Mesothelial cell of epicardium (in vitro differentiated cells): ENCODE data around the gene ARHGAP27. TPM values are rescaled to one million over a fixed set of nuclear protein-coding genes. Genes with fewer than 3 reads are reported as not detected.

Experiments used
- DNase-seq, 2 experiments: peaks; one replicate each; pipeline ENCODE4 v3.0.0; 2021; ENCODE audit warnings: low spot score in 2 of 2; ENCODE audit not compliant: unreplicated experiment in 2 of 2
- H3K27ac Mint-ChIP-seq: 2 replicates; pipeline ENCODE4 v1.8.0; 2021; ENCODE audit warnings: mixed read lengths
- H3K27me3 Mint-ChIP-seq: 2 replicates; pipeline ENCODE4 v1.8.0; 2021; ENCODE audit warnings: low read depth, mixed read lengths
- H3K36me3 Mint-ChIP-seq: 2 replicates; pipeline ENCODE4 v1.8.0; 2021; ENCODE audit warnings: mixed read lengths
- H3K4me1 Mint-ChIP-seq: 2 replicates; pipeline ENCODE4 v1.8.0; 2021; ENCODE audit warnings: mixed read lengths
- H3K4me3 Mint-ChIP-seq: 2 replicates; pipeline ENCODE4 v1.8.0; 2021; ENCODE audit warnings: mild to moderate bottlenecking, moderate library complexity, mixed read lengths
- H3K9me3 Mint-ChIP-seq: 2 replicates; pipeline ENCODE4 v1.8.0; 2021; ENCODE audit warnings: mixed read lengths
- CTCF ChIP-seq: fragments of 200-600 bp; sonication (generic); IDR thresholded peaks from one replicate; pipeline ENCODE4 v1.5.0; 2021; ENCODE audit warnings: antibody characterized with exemption; ENCODE audit not compliant: unreplicated experiment
- total RNA-seq: library from RNA; stranded (reverse); gene quantifications from 3 replicates; pipeline ENCODE4 v1.2.1, GENCODE V29; 2021

Gene ARHGAP27
- total RNA-seq, 1 donor from 2014 or later, result 16.8 TPM

GRCh38 chr17:45369421-45369820 lies 63.2 kb downstream of the ARHGAP27 start:
- no peak for DNase-seq
- no peak overlapping the region for H3K27ac Mint-ChIP-seq
- H3K4me1 Mint-ChIP-seq, result peaks cover 30% of the 10 kb centered on the region
- H3K27me3 Mint-ChIP-seq, result no peaks in the 10 kb centered on the region
- no peak overlapping the region for H3K4me3 Mint-ChIP-seq
- H3K36me3 Mint-ChIP-seq, result no peaks in the 10 kb centered on the region
- no peaks in the 10 kb centered on the region for H3K9me3 Mint-ChIP-seq
- no peak for TF ChIP-seq CTCF

- Mint-ChIP-seq H3K27ac (no peak overlapping the region), H3K27me3 (no peaks in the 10 kb centered on the region), H3K4me1 (peaks cover 25% of the 10 kb centered on the region), H3K9me3 (no peaks in the 10 kb centered on the region), H3K36me3 (no peaks in the 10 kb centered on the region), H3K4me3 (no peak overlapping the region)
- TF ChIP-seq CTCF, result no peak
- no peak for DNase-seq
Observed at GRCh38 chr17:45368651-45369050, 64.0 kb downstream of the ARHGAP27 start.

GRCh38 chr17:45367216-45367615 lies 65.5 kb downstream of the ARHGAP27 start:
- DNase-seq, result no peak
- H3K4me3 Mint-ChIP-seq, result no peak overlapping the region
- no peak for TF ChIP-seq CTCF
- peaks cover 18% of the 10 kb centered on the region for H3K4me1 Mint-ChIP-seq
- no peak overlapping the region for H3K27ac Mint-ChIP-seq
- no peaks in the 10 kb centered on the region for H3K36me3 Mint-ChIP-seq
- peaks cover 3% of the 10 kb centered on the region for H3K27me3 Mint-ChIP-seq
- H3K9me3 Mint-ChIP-seq, result no peaks in the 10 kb centered on the region

- DNase-seq, result no peak
- no peaks in the 10 kb centered on the region for H3K36me3 Mint-ChIP-seq
- H3K27ac Mint-ChIP-seq, result no peak overlapping the region
Observed at GRCh38 chr17:45366691-45367090, 66.0 kb downstream of the ARHGAP27 start.

GRCh38 chr17:45366049-45366448 lies 66.6 kb downstream of the ARHGAP27 start:
- Mint-ChIP-seq H3K27ac (no peak overlapping the region), H3K9me3 (peaks cover 3% of the 10 kb centered on the region), H3K4me3 (no peak overlapping the region), H3K36me3 (peaks cover 2% of the 10 kb centered on the region), H3K27me3 (peaks cover 3% of the 10 kb centered on the region), H3K4me1 (peaks cover 10% of the 10 kb centered on the region)
- no peak for DNase-seq
- no peak for TF ChIP-seq CTCF

More at GRCh38 chr17:45366691-45367090, 66.0 kb downstream of the ARHGAP27 start:
- Mint-ChIP-seq H3K4me3 (no peak overlapping the region), H3K4me1 (peaks cover 14% of the 10 kb centered on the region), H3K9me3 (no peaks in the 10 kb centered on the region), H3K27me3 (peaks cover 3% of the 10 kb centered on the region)
- no peak for TF ChIP-seq CTCF
